HEK293T (cell line): ENCODE measurements around the gene RALGPS2.

ENCODE experiments used
- CTCF ChIA-PET: fragments of 350-600 bp; formaldehyde crosslinking; extraction: SDS; loops from one replicate; lab custom pipeline; 2021; ENCODE audit warnings: antibody characterized with exemption, inconsistent platforms; lab: Yijun Ruan, JAX
- POLR2A ChIA-PET: fragments of 350-600 bp; formaldehyde crosslinking; extraction: SDS; loops from one replicate; lab custom pipeline; 2020; ENCODE audit warnings: antibody characterized with exemption, inconsistent platforms; lab: Yijun Ruan, JAX
- DNase-seq: peaks from one replicate; pipeline ENCODE4 v3.0.0; 2012; ENCODE audit warnings: mixed read lengths; ENCODE audit errors: extremely low spot score
- ARNT ChIP-seq: fragments of 450-650 bp; IDR thresholded peaks from 2 replicates; pipeline ENCODE4 v1.6.1; 2017; ENCODE audit warnings: mild to moderate bottlenecking
- BHLHE40 ChIP-seq: fragments of 450-650 bp; IDR thresholded peaks from 2 replicates; pipeline ENCODE4 v1.6.1; 2016; ENCODE audit warnings: mild to moderate bottlenecking, moderate library complexity, borderline replicate concordance
- CTBP1 ChIP-seq: fragments of 450-650 bp; IDR thresholded peaks from 2 replicates; pipeline ENCODE4 v1.6.1; 2016; ENCODE audit warnings: borderline replicate concordance
- ELF4 ChIP-seq: fragments of 450-650 bp; IDR thresholded peaks from 2 replicates; pipeline ENCODE4 v1.6.1; 2017; ENCODE audit warnings: antibody characterized with exemption
- FOXA1 ChIP-seq: fragments of 450-650 bp; IDR thresholded peaks from 2 replicates; pipeline ENCODE4 v1.6.1; 2016; ENCODE audit warnings: mild to moderate bottlenecking
- FOXK2 ChIP-seq: fragments of 450-650 bp; IDR thresholded peaks from 2 replicates; pipeline ENCODE4 v1.6.1; 2016; ENCODE audit warnings: mild to moderate bottlenecking
- FOXM1 ChIP-seq: fragments of 450-650 bp; IDR thresholded peaks from 2 replicates; pipeline ENCODE4 v1.6.1; 2017; ENCODE audit warnings: mild to moderate bottlenecking, borderline replicate concordance
- HDGF ChIP-seq: fragments of 450-650 bp; IDR thresholded peaks from 2 replicates; pipeline ENCODE4 v1.6.1; 2017; ENCODE audit warnings: antibody characterized with exemption, borderline replicate concordance
- L3MBTL2 ChIP-seq: fragments of 450-650 bp; conservative IDR thresholded peaks from 2 replicates; pipeline ENCODE4 v1.6.1; 2016; ENCODE audit warnings: mild to moderate bottlenecking
- LEF1 ChIP-seq: fragments of 450-650 bp; IDR thresholded peaks from 2 replicates; pipeline ENCODE4 v1.6.1; 2017; ENCODE audit warnings: mild to moderate bottlenecking, borderline replicate concordance
- NFRKB ChIP-seq: fragments of 450-650 bp; IDR thresholded peaks from 2 replicates; pipeline ENCODE4 v1.6.1; 2016; ENCODE audit warnings: mild to moderate bottlenecking, moderate library complexity
- PKNOX1 ChIP-seq: fragments of 450-650 bp; IDR thresholded peaks from 2 replicates; pipeline ENCODE4 v1.6.1; 2016
- SP1 ChIP-seq: fragments of 450-650 bp; IDR thresholded peaks from 2 replicates; pipeline ENCODE4 v1.6.1; 2017
- SUZ12 ChIP-seq: fragments of 450-650 bp; IDR thresholded peaks from 2 replicates; pipeline ENCODE4 v1.6.1; 2016; ENCODE audit warnings: mild to moderate bottlenecking
- TARDBP ChIP-seq: fragments of 450-650 bp; IDR thresholded peaks from 2 replicates; pipeline ENCODE4 v1.6.1; 2016
- ZNF384 ChIP-seq: fragments of 450-650 bp; IDR thresholded peaks from 2 replicates; pipeline ENCODE4 v1.6.1; 2016

Gene RALGPS2

GRCh38 chr1:178933709-178934490, 208.9 kb downstream of the RALGPS2 start:
- no peak for DNase-seq
- TF ChIP-seq ELF4 (no peak), ZNF384 (no peak), SUZ12 (no peak), PKNOX1 (no peak), LEF1 (no peak), ARNT (no peak), FOXM1 (no peak), CTBP1 (no peak), TARDBP (no peak), FOXA1 (no peak), L3MBTL2 (no peak), HDGF (no peak)
- CTCF ChIA-PET: no interaction called here
- POLR2A ChIA-PET: no interaction called here

- TF ChIP-seq HDGF: no peak
- TF ChIP-seq ELF4: no peak
- no peak for TF ChIP-seq SUZ12
- no peak for TF ChIP-seq PKNOX1
- CTCF ChIA-PET: no interaction called here
- POLR2A ChIA-PET: no interaction called here
- no peak for DNase-seq
Observed at GRCh38 chr1:178934546-178934945, 209.5 kb downstream of the RALGPS2 start.

GRCh38 chr1:178935610-178936009, 210.6 kb downstream of the RALGPS2 start:
- no peak for TF ChIP-seq L3MBTL2
- no peak for TF ChIP-seq PKNOX1
- DNase-seq: no peak
- CTCF ChIA-PET: no interaction called here
- POLR2A ChIA-PET: no interaction called here

GRCh38 chr1:178937695-178938094, 212.7 kb downstream of the RALGPS2 start:
- no peak for DNase-seq
- ChIA-PET CTCF (no interaction called here), POLR2A (no interaction called here)
- TF ChIP-seq TARDBP (no peak), BHLHE40 (no peak), FOXM1 (no peak), CTBP1 (no peak), L3MBTL2 (no peak), HDGF (no peak), ARNT (no peak), ZNF384 (no peak), SP1 (no peak), PKNOX1 (no peak), ELF4 (no peak), SUZ12 (no peak), LEF1 (no peak), FOXK2 (no peak)

GRCh38 chr1:178938101-178938958, 213.3 kb downstream of the RALGPS2 start:
- TF ChIP-seq NFRKB (no peak), CTBP1 (no peak)
- ChIA-PET POLR2A (no interaction called here), CTCF (no interaction called here)
- no peak for DNase-seq

GRCh38 chr1:178938959-178939317, 213.9 kb downstream of the RALGPS2 start:
- ChIA-PET CTCF (no interaction called here), POLR2A (no interaction called here)
- no peak for TF ChIP-seq SP1
- TF ChIP-seq FOXA1: no peak
- no peak for TF ChIP-seq SUZ12
- DNase-seq: no peak
